HUES48 (cell line): ENCODE measurements around the gene CYTH4.

Experiments used
- H3K27ac ChIP-seq: one replicate; pipeline ENCODE4 v1.7.0; 2013; ENCODE audit warnings: low read depth, low read length, inconsistent platforms
- H3K27me3 ChIP-seq: 2 replicates; pipeline ENCODE4 v1.6.1; 2013; ENCODE audit warnings: mild to moderate bottlenecking, low read length; ENCODE audit not compliant: control insufficient read depth, insufficient read depth
- H3K36me3 ChIP-seq: 2 replicates; pipeline ENCODE4 v1.6.1; 2013; ENCODE audit warnings: low read length; ENCODE audit not compliant: control insufficient read depth, insufficient read depth
- H3K4me1 ChIP-seq: 2 replicates; pipeline ENCODE4 v1.6.1; 2013; ENCODE audit warnings: mild to moderate bottlenecking, low read length; ENCODE audit not compliant: control insufficient read depth, insufficient read depth
- H3K4me3 ChIP-seq: 2 replicates; pipeline ENCODE4 v1.5.1; 2013; ENCODE audit warnings: mild to moderate bottlenecking, low read depth, low read length
- H3K9ac ChIP-seq: 2 replicates; pipeline ENCODE4 v1.6.1; 2013; ENCODE audit warnings: mild to moderate bottlenecking, low read depth, low read length, moderate library complexity
- H3K9me3 ChIP-seq: 2 replicates; pipeline ENCODE4 v1.6.1; 2013; ENCODE audit warnings: low read length; ENCODE audit not compliant: control insufficient read depth, insufficient read depth

The CYTH4 gene

DNA sequence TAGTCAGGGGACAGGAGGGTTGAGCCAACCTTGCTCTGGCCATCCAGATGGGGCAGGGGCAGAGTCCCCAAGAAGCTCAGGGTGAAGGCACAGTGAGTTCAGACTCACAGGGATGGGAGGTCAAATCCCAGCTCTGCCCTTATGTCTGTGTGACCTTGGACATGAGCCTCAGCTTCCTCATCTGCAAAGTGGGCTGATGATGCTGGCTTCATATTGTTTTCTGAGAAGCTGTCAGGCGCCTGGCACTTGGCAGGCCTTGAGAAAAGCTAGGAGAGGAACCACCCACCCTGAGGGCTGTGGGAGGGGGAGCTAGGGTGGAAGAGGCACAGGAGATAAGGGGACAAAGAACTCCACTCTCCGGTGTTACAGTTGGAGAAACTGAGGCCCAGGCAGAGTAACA lies 23.6 kb downstream of the CYTH4 start:
- H3K9me3 ChIP-seq, result no peaks in the 10 kb centered on the region
- no peak overlapping the region for H3K4me3 ChIP-seq
- H3K4me1 ChIP-seq, result peaks cover 30% of the 10 kb centered on the region
- no peak overlapping the region for H3K9ac ChIP-seq
- peaks cover 9% of the 10 kb centered on the region; the same call in 1 of the 2 replicates for H3K27me3 ChIP-seq
- peak overlapping the region; percentile 53 for H3K27ac ChIP-seq
- no peaks in the 10 kb centered on the region for H3K36me3 ChIP-seq

DNA sequence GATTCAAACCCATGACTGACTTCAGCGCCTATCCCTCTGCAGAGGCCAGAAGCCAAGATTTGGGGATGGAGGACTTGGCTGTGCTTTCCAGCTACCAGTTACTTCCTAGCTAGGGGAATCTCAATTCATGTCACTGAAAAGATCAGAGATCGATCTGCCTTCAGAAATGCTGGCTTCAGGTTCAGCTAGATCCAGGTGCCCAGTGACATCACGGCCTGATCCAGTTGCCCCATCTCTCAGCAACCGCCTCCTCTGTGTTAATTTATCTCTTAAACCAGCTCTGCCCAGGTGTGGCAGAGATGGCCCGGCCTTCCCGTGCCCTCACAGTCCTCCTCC lies 24.2 kb downstream of the CYTH4 start:
- H3K27me3 ChIP-seq, result peaks cover 9% of the 10 kb centered on the region; the same call in 1 of the 2 replicates
- no peak overlapping the region for H3K4me3 ChIP-seq
- H3K27ac ChIP-seq, result no peak overlapping the region
- H3K4me1 ChIP-seq, result peaks cover 30% of the 10 kb centered on the region
- H3K9ac ChIP-seq, result no peak overlapping the region
- H3K36me3 ChIP-seq, result no peaks in the 10 kb centered on the region
- no peaks in the 10 kb centered on the region for H3K9me3 ChIP-seq

GRCh38 chr22:37308385-37309200 lies 26.3 kb downstream of the CYTH4 start:
- Histone ChIP-seq H3K9me3 (no peaks in the 10 kb centered on the region), H3K36me3 (no peaks in the 10 kb centered on the region), H3K9ac (no peak overlapping the region), H3K4me3 (no peak overlapping the region), H3K27ac (no peak overlapping the region), H3K27me3 (peaks cover 5% of the 10 kb centered on the region; the same call in 1 of the 2 replicates), H3K4me1 (peaks cover 23% of the 10 kb centered on the region)

DNA sequence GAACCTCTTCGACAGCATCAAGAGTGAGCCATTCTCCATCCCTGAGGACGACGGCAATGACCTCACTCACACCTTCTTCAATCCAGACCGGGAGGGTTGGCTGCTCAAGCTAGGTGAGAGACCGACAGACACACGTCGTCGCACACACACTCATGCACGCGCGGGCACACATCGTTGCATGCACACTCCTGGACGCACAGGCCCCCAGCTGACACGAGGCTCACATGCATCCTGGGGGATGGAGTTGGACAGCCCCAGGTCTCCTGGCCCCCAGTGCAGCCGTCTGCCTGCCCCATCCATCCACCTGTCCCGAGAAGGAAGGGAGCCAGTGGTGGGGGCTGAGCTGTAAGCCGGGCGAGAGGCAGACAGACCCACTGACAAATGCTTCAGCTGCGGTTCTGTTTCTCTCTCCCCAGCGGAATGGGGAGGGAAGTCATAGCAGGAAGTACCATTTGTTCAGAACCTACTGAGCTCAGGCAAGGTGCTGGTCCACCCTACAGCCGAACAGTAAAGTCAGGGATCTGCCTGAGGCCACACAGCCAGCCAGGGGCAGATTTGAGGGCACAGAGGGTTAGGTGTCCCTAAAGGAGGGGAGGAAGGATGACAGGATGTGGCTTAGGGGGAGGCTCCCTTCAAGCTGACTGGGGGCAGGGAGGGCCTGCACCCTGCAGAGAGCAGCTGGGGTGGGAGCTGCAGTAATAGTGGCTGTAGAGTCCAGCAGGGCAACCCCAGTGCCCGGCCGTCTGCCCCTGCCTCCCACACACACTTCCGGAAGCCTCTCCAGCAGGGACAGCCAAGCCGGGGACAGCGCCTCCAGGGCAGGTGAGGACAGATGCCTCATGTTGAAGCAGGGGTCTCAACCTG lies 27.1 kb downstream of the CYTH4 start:
- H3K9me3 ChIP-seq, result no peaks in the 10 kb centered on the region
- no peak overlapping the region for H3K4me3 ChIP-seq
- no peaks in the 10 kb centered on the region for H3K36me3 ChIP-seq
- H3K27ac ChIP-seq, result no peak overlapping the region
- H3K4me1 ChIP-seq, result peaks cover 14% of the 10 kb centered on the region
- no peaks in the 10 kb centered on the region for H3K27me3 ChIP-seq
- no peak overlapping the region for H3K9ac ChIP-seq

GRCh38 chr22:37310075-37310606 lies 27.8 kb downstream of the CYTH4 start:
- H3K36me3 ChIP-seq, result no peaks in the 10 kb centered on the region
- no peaks in the 10 kb centered on the region for H3K27me3 ChIP-seq
- H3K9ac ChIP-seq, result no peak overlapping the region
- H3K4me3 ChIP-seq, result no peak overlapping the region
- peaks cover 7% of the 10 kb centered on the region for H3K4me1 ChIP-seq
- H3K9me3 ChIP-seq, result no peaks in the 10 kb centered on the region
- H3K27ac ChIP-seq, result no peak overlapping the region

- no peak overlapping the region for H3K27ac ChIP-seq
- H3K9me3 ChIP-seq, result no peaks in the 10 kb centered on the region
- H3K27me3 ChIP-seq, result no peaks in the 10 kb centered on the region
- no peak overlapping the region for H3K9ac ChIP-seq
- H3K36me3 ChIP-seq, result no peaks in the 10 kb centered on the region
- no peak overlapping the region for H3K4me3 ChIP-seq
- H3K4me1 ChIP-seq, result no peaks in the 10 kb centered on the region
Observed at GRCh38 chr22:37310815-37311595, 28.7 kb downstream of the CYTH4 start.

DNA sequence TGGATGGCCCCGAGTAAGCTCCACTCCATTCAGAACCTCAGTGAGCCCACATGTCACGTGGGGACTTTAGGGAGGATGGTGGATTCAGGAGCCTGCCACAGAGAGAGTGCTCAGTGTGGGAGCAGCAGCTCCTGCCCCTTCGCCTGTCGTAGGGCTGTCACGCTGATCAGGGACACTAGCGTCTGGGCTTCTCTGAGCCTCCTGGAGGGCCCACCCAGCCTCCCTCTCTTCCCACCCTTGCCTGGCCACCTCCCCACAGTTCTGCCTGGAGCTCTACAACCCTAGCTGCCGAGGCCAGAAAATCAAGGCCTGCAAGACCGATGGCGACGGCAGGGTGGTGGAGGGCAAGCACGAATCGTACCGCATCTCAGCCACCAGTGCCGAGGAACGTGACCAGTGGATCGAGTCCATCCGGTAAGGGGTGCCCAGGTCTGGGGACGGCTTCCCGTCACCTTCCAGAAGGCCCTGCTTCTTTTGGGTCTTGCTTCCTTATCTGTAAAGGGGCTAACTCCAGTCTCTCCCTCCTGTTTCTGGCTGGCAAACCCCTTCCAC lies 29.5 kb downstream of the CYTH4 start:
- Histone ChIP-seq H3K27me3 (no peaks in the 10 kb centered on the region), H3K9ac (no peak overlapping the region), H3K4me1 (no peaks in the 10 kb centered on the region), H3K9me3 (no peaks in the 10 kb centered on the region), H3K27ac (no peak overlapping the region), H3K4me3 (no peak overlapping the region), H3K36me3 (no peaks in the 10 kb centered on the region)

GRCh38 chr22:37312549-37313183 lies 30.4 kb downstream of the CYTH4 start:
- no peaks in the 10 kb centered on the region for H3K36me3 ChIP-seq
- no peaks in the 10 kb centered on the region for H3K9me3 ChIP-seq
- H3K27ac ChIP-seq, result no peak overlapping the region
- no peaks in the 10 kb centered on the region for H3K27me3 ChIP-seq
- H3K4me3 ChIP-seq, result no peak overlapping the region
- no peaks in the 10 kb centered on the region for H3K4me1 ChIP-seq
- H3K9ac ChIP-seq, result no peak overlapping the region

- Histone ChIP-seq H3K9ac (no peak overlapping the region), H3K27me3 (no peaks in the 10 kb centered on the region), H3K27ac (no peak overlapping the region), H3K36me3 (no peaks in the 10 kb centered on the region), H3K4me1 (no peaks in the 10 kb centered on the region), H3K4me3 (no peak overlapping the region), H3K9me3 (no peaks in the 10 kb centered on the region)
Observed at GRCh38 chr22:37313376-37314314, 31.3 kb downstream of the CYTH4 start.
